ENCODE data around the gene IGF1R.

Gene IGF1R

GRCh38 chr15:98705070-98705469, 56.7 kb downstream of the IGF1R start:
- DNase-seq (ENCODE audit: low read depth in 2 of 2): no peak

DNA sequence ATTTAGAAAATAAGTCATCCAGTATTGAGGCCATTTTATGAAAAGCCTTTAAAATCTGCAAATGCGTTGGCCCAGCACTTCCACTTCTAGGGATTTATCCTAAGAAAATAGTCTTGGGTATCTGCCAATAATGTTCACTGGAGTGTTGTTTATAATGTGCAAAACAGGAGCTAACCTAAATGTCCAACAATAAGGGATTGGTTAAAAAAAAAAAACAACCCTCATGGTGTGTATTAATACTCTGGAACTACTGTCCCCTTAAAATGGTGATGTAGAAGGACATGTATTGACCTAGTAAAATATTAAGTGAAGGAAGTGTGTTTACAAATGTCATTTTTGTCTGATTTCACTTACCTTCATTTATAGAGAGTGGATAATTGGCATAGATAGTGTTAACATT, 58.0 kb downstream of the IGF1R start:
- no peak for DNase-seq (ENCODE audit: low read depth in 2 of 2)

DNA sequence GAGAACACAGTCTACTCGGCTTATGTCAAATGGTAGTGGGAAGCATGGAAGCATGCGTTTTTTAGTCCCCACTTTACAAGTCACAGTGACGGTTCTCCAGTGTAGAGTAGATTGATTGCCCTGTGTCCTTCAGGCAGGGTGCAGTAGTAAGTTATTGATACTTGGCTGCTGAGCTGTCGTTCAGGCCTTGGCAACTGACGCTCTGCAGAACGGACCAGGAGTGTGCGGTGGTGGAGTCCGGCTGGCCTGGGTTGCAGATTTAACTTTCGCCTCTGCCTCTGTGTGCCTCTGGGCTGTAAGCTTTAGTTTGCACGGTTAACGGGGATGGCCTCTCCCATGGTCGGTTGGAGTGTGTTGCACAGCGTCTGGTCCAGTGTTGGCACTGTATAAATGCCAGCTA, 58.6 kb downstream of the IGF1R start:
- no peak for DNase-seq (ENCODE audit: low read depth in 2 of 2)

GRCh38 chr15:98708037-98708590, 59.8 kb downstream of the IGF1R start:
- no peak for DNase-seq (ENCODE audit: low read depth in 2 of 2)

- DNase-seq (ENCODE audit: low read depth in 2 of 2): no peak
These were observed 63.5 kb downstream of the IGF1R start for GRCh38 chr15:98711810-98712209.

- DNase-seq (ENCODE audit: low read depth in 2 of 2): no peak
These were observed 64.7 kb downstream of the IGF1R start for GRCh38 chr15:98712845-98713584.

GRCh38 chr15:98713585-98714001, 65.3 kb downstream of the IGF1R start:
- no peak for DNase-seq (ENCODE audit: low read depth in 2 of 2)

GRCh38 chr15:98714922-98715321, 66.6 kb downstream of the IGF1R start:
- DNase-seq (ENCODE audit: low read depth in 2 of 2): no peak

- DNase-seq (ENCODE audit: low read depth in 2 of 2): no peak
These were observed 67.1 kb downstream of the IGF1R start for GRCh38 chr15:98715401-98715800.

DNA sequence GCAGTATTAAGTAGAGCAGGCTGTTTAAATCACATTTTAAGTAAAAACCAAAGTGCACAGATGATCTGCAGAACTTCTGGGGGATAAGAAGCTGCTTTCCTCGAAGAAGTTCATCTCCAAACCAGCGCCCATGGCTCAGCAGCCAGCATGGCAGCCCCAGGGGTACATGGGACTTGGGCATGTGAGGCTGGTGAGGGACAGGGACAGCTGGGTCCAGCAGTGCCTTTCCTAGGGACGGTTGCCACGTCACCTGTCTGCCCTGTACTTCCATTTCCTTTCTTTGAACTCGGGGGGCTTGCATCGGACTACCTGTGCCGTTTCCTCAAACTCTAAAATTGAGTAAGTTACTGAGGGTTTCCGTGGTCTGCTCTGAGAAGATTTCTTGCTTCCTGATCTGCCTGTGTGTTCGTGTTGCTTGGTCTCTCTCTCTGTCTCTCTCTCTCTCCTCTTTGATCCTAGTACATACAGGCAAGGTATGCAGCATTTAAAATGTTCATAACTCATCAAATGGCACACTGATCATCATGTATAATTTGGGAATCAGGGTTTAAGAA, 67.6 kb downstream of the IGF1R start:
- DNase-seq (ENCODE audit: low read depth in 2 of 2): no peak

- no peak for DNase-seq (ENCODE audit: low read depth in 2 of 2)
These were observed 69.0 kb downstream of the IGF1R start for GRCh38 chr15:98717371-98717770.

- no peak for DNase-seq (ENCODE audit: low read depth in 2 of 2)
These were observed 69.6 kb downstream of the IGF1R start for GRCh38 chr15:98717942-98718341.

DNA sequence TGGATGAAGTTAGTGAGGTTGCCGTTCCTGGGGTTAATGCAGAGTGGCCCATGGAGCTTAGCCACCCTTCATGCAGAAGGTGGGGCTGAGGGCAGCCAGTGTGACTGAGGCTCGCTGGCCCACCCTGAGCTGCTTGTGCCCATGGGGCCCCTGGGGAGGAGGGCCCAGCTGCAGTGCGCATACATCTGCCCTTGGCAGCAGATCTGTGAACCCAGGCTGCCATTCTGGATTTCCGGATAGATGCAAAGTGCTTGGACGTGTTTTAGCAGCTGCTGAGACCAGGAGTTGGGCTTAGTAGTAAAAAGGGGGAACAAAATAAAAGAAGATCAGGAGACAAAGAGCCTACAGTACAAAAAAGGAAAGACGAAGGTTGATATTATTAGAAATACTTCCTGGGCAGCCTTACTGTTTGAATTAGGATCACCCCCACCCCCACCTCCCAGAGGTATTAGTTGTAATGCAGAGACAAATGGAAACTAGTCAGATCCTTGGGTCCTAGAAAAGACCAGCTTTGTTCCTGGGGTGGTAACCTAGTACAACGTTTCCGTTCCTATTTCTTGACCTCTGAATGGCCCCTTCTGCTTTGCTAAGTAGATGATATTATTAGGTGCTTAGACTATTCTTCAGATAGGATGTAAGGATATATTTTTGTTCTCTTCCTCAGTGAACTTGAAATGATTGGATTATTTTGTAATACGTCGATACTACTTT, 70.2 kb downstream of the IGF1R start:
- DNase-seq (ENCODE audit: low read depth in 2 of 2): no peak

GRCh38 chr15:98719137-98719740, 70.9 kb downstream of the IGF1R start:
- DNase-seq (ENCODE audit: low read depth in 2 of 2): no peak

- no peak for DNase-seq (ENCODE audit: low read depth in 2 of 2)
These were observed 71.7 kb downstream of the IGF1R start for GRCh38 chr15:98720031-98720430.

DNA sequence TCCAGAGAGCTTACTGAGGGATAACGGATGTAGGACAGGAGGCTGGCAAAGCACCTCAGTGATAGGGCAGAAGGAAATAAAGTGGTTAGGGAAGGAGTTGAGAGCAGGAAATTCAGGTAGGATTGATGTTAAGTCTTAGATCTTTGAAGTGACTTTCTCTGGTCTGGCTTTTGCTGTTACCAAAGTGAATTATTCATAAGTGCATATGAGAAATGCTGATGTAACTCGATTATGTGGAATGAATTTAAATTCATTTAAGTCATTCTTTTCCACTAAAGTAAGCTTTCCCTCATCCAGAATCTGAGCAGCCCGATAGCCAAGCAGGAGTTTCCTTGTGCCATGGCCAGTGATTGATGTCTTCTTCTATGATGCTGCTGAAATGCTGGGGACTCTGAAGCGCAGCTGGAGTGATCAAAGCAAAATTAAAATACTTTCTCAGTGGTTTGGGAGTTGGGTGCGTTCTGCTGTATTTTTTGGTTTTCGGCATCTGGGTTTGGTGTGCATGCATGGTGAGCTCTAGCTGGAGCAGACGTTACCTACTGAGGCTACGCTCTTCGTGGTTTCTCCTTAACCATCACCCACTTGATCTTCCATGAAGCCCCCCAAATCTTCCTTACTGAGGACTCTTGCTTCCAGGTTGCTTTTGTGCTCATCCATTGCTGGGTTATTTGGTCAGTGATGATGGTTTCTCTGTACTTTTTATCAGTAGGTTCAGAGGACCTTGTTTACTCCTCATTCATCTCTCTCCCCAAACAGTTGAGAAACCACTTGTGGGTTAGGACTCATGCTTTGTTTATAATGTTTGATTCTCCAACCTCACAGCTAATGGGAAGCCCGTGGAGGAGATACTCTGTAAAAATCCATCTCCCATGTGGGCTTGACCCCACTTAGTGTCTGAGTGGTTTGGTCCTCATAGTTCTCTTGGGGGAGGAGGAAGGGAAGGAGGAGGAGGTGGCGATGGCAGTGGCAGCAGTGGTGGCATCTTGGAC, 72.5 kb downstream of the IGF1R start:
- DNase-seq (ENCODE audit: low read depth in 2 of 2): no peak

GRCh38 chr15:98722209-98722608, 73.9 kb downstream of the IGF1R start:
- no peak for DNase-seq (ENCODE audit: low read depth in 2 of 2)

DNA sequence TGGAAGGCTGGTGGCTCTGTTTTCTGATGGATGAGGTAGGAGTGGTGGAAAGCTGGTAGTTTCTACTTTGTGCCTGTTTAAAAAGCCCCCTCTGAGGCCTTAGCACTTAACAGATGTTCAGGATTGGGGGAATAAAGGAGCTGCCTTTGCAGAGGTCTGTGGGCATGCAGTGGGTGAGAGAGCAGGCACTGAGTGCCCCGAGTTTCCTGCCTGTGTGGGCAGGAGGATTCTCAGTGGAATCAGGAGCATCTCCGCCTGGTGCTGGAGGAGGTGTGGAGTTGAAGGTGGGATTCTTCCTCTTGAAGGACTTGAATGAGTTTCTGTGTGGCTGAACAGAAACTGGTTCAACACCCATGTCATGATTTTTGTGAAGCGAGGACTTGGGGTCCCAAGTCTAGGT, 74.3 kb downstream of the IGF1R start:
- DNase-seq (ENCODE audit: low read depth in 2 of 2): no peak

GRCh38 chr15:98723195-98723594, 74.9 kb downstream of the IGF1R start:
- DNase-seq (ENCODE audit: low read depth in 2 of 2): no peak

DNA sequence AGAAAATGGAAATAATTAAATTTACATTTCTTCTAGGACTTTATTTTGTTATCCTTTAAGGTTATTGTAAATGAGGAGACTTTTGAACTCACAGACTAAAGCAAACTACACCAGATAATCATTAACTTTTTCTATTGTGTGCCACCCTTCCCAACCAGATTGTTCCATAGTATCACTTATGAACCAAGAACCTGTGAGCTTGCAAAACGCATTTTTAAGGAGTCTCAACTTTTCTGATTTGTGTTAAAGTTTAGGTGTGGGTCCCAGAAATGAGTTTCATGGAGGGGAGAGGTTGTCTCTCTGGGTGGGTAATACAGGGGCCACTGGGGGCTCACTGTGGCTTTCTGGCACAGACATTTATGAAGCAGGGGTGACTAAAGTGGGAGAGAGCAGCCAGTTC, 75.7 kb downstream of the IGF1R start:
- DNase-seq (ENCODE audit: low read depth in 2 of 2): no peak

- no peak for DNase-seq (ENCODE audit: low read depth in 2 of 2)
These were observed 76.2 kb downstream of the IGF1R start for GRCh38 chr15:98724494-98724893.

All from fibroblast of skin of left biceps (primary cell).